Liver (tissue), 9 donors: ENCODE data around the gene CDH4. TPM values are rescaled to one million over a fixed set of nuclear protein-coding genes. Genes with fewer than 3 reads are reported as not detected.

Experiments
- DNase-seq: peaks from one replicate; pipeline ENCODE4 v3.0.0-alpha.2; 2017; ENCODE audit warnings: low spot score
- H3K27ac ChIP-seq, 2 donors: one replicate each; pipeline ENCODE4 v1.7.0; 2013; ENCODE audit warnings: inconsistent platforms in 2 of 2, low read length in 2 of 2, control low read depth in 1 of 2, low read depth in 1 of 2, mild to moderate bottlenecking in 1 of 2
- H3K27me3 ChIP-seq, 4 donors: one replicate each; pipeline versions ENCODE4 v1.6.1 to v1.7.0; 2013; ENCODE audit warnings: low read length in 3 of 4, inconsistent platforms in 1 of 4, mild to moderate bottlenecking in 1 of 4, moderate library complexity in 1 of 4; ENCODE audit not compliant: control insufficient read depth in 4 of 4, insufficient read depth in 4 of 4
- H3K36me3 ChIP-seq, 4 donors: one replicate each; pipeline versions ENCODE4 v1.6.1 to v1.7.0; 2013; ENCODE audit warnings: low read length in 3 of 4, mild to moderate bottlenecking in 3 of 4, low read depth in 1 of 4, moderate library complexity in 1 of 4; ENCODE audit not compliant: control insufficient read depth in 4 of 4, insufficient read depth in 3 of 4
- H3K4me1 ChIP-seq, 4 donors: one replicate each; pipeline versions ENCODE4 v1.6.1 to v1.7.0; 2013; ENCODE audit warnings: low read length in 3 of 4, mild to moderate bottlenecking in 3 of 4, moderate library complexity in 1 of 4; ENCODE audit not compliant: control insufficient read depth in 4 of 4, insufficient read depth in 4 of 4
- H3K4me3 ChIP-seq, 3 donors: one replicate each; pipeline versions ENCODE4 v1.6.1 to v1.7.0; 2013; ENCODE audit warnings: low read length in 3 of 3, control low read depth in 1 of 3, low read depth in 1 of 3, mild to moderate bottlenecking in 1 of 3
- H3K9ac ChIP-seq, 2 donors: one replicate each; pipeline ENCODE4 v1.7.0; 2013; ENCODE audit warnings: low read length in 2 of 2, mild to moderate bottlenecking in 2 of 2, moderate library complexity in 2 of 2, control low read depth in 1 of 2, low read depth in 1 of 2
- H3K9me3 ChIP-seq, 4 donors: one replicate each; pipeline versions ENCODE4 v1.6.1 to v1.7.0; 2013; ENCODE audit warnings: low read length in 3 of 4; ENCODE audit not compliant: control insufficient read depth in 4 of 4
- ATF3 ChIP-seq: IDR thresholded peaks from 2 replicates; pipeline ENCODE4 v1.6.1; 2016; ENCODE audit warnings: antibody characterized with exemption
- CTCF ChIP-seq: fragments of 150-350 bp; IDR thresholded peaks from 2 replicates; pipeline ENCODE4 v1.5.1; 2017; ENCODE audit warnings: improper control_type of control experiment, low read depth, low read length; ENCODE audit not compliant: missing input control
- FOXA1 ChIP-seq: IDR thresholded peaks from 2 replicates; pipeline ENCODE4 v1.6.1; 2016; ENCODE audit warnings: antibody characterized with exemption
- FOXA2 ChIP-seq: IDR thresholded peaks from 2 replicates; pipeline ENCODE4 v1.6.1; 2016; ENCODE audit warnings: antibody characterized with exemption
- GABPA ChIP-seq, 2 donors: IDR thresholded peaks in 1 of 2; conservative IDR thresholded peaks in 1 of 2; 2 replicates each; pipeline ENCODE4 v1.6.1; 2016; ENCODE audit warnings: antibody characterized with exemption in 2 of 2, mild to moderate bottlenecking in 1 of 2, moderate library complexity in 1 of 2
- HNF4A ChIP-seq, 2 donors: conservative IDR thresholded peaks; 2 replicates each; pipeline ENCODE4 v1.6.1; 2016; ENCODE audit warnings: antibody characterized with exemption in 2 of 2, mild to moderate bottlenecking in 2 of 2
- HNF4G ChIP-seq: IDR thresholded peaks from 2 replicates; pipeline ENCODE4 v1.6.1; 2016; ENCODE audit warnings: antibody characterized with exemption
- JUND ChIP-seq, 2 donors: IDR thresholded peaks; 2 replicates each; pipeline ENCODE4 v1.6.1; 2016; ENCODE audit warnings: antibody characterized with exemption in 2 of 2
- MAX ChIP-seq: IDR thresholded peaks from 2 replicates; pipeline ENCODE4 v1.6.1; 2016; ENCODE audit warnings: antibody characterized with exemption
- RAD21 ChIP-seq, 2 donors: IDR thresholded peaks; 2 replicates each; pipeline ENCODE4 v1.6.1; 2016; ENCODE audit warnings: antibody characterized with exemption in 2 of 2, mild to moderate bottlenecking in 2 of 2
- REST ChIP-seq: IDR thresholded peaks from 2 replicates; pipeline ENCODE4 v1.6.1; 2016; ENCODE audit warnings: antibody characterized with exemption, mild to moderate bottlenecking
- RXRA ChIP-seq, 2 donors: IDR thresholded peaks; 2 replicates each; pipeline ENCODE4 v1.6.1; 2017 to 2018; ENCODE audit warnings: antibody characterized with exemption in 2 of 2, mild to moderate bottlenecking in 1 of 2
- SP1 ChIP-seq: IDR thresholded peaks from 2 replicates; pipeline ENCODE4 v1.6.1; 2018; ENCODE audit warnings: antibody characterized with exemption, mild to moderate bottlenecking
- TAF1 ChIP-seq: conservative IDR thresholded peaks from 2 replicates; pipeline ENCODE4 v1.6.1; 2016; ENCODE audit warnings: antibody characterized with exemption, mild to moderate bottlenecking
- YY1 ChIP-seq: IDR thresholded peaks from 2 replicates; pipeline ENCODE4 v1.6.1; 2016; ENCODE audit warnings: antibody characterized with exemption, mild to moderate bottlenecking
- WGBS: extraction: QIAGEN DNeasy Blood & Tissue Kit; methylation state at CpG from one replicate; pipeline ENCODE4 v1.1.7; 2013; 5-methylcytosine and 5-hydroxymethylcytosine counted together
- polyA plus RNA-seq, 2 donors: library from polyadenylated mRNA; stranded (reverse) in 1 of 2; unstranded in 1 of 2; fragments of 200-250 nt in 1 of 2; fragments of >200 nt in 1 of 2; fragmentation: Nextera tagmentation in 1 of 2; extraction: Ambion mirVana in 1 of 2; gene quantifications; one replicate each; pipeline versions ENCODE4 v1.2.1 to v1.2.3, GENCODE V29; 2013 to 2015
- total RNA-seq, 2 donors: library from RNA; depleted of rRNA; stranded (reverse); fragments of >200 nt; gene quantifications; one replicate each; pipeline ENCODE4 v1.2.3, GENCODE V29; 2014
- TF ChIP-seq, protein P1 (sequence below): IDR thresholded peaks from 2 replicates; pipeline ENCODE4 v1.6.1; 2016; ENCODE audit warnings: antibody characterized with exemption
- donor health status: healthy.
- donor health status: healthy.
- donor health status: healthy.
- donor health status: healthy.
- donor health status: healthy.

CDH4 gene
- total and polyA plus RNA-seq, 4 donors = 0.03 to 0.25 (median 0.19) TPM; not detected in 1

DNA sequence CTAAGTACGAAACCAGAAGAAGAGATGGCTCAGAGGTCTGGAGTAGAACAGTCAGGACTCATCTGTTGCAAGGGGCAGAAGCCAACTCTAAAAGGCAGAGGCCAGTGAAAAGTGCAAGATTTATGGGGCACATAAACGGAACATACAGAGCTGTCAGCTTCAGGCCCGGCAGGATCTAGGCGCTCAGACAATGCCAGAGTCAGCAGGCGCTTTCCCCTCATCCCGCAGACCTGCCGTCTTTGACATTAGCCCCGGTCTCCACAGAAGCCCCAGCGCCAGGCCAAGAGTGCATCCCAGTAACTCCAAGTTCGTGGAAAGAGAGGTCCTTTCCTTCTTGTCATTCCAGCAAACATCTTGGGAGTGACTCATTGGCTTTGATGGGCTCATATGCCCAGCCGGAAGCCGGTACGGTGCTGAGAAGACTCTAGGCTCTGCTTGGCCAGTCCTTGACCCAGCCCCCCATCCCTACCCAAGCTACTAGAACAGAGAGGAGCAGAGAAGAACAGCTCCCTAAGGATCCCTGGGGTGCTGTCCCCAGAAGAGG lies 552.8 kb downstream of the CDH4 start:
- no peak overlapping the region for H3K27ac ChIP-seq
- DNase-seq = no peak
- H3K9ac ChIP-seq = no peak overlapping the region
- WGBS = 80% methylated on average over 13 of the region's 13 CpGs
- no peaks in the 10 kb centered on the region for H3K9me3 ChIP-seq
- no peaks in the 10 kb centered on the region for H3K4me1 ChIP-seq
- H3K4me3 ChIP-seq = no peak overlapping the region
- peaks cover 0 to 4% (median 3%) of the 10 kb centered on the region in 4 donors for H3K27me3 ChIP-seq
- H3K36me3 ChIP-seq = no peaks in the 10 kb centered on the region
- TF ChIP-seq, protein P1, sequence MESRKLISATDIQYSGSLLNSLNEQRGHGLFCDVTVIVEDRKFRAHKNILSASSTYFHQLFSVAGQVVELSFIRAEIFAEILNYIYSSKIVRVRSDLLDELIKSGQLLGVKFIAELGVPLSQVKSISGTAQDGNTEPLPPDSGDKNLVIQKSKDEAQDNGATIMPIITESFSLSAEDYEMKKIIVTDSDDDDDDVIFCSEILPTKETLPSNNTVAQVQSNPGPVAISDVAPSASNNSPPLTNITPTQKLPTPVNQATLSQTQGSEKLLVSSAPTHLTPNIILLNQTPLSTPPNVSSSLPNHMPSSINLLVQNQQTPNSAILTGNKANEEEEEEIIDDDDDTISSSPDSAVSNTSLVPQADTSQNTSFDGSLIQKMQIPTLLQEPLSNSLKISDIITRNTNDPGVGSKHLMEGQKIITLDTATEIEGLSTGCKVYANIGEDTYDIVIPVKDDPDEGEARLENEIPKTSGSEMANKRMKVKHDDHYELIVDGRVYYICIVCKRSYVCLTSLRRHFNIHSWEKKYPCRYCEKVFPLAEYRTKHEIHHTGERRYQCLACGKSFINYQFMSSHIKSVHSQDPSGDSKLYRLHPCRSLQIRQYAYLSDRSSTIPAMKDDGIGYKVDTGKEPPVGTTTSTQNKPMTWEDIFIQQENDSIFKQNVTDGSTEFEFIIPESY = no peak
- TF ChIP-seq TAF1 (no peak), MAX (no peak), JUND (IDR thresholded peaks at IDR 0.05) (no peak), RXRA (IDR thresholded peaks at IDR 0.05) (no peak), RAD21 (IDR thresholded peaks at IDR 0.05) (no peak), FOXA1 (no peak), ATF3 (no peak)

DNA sequence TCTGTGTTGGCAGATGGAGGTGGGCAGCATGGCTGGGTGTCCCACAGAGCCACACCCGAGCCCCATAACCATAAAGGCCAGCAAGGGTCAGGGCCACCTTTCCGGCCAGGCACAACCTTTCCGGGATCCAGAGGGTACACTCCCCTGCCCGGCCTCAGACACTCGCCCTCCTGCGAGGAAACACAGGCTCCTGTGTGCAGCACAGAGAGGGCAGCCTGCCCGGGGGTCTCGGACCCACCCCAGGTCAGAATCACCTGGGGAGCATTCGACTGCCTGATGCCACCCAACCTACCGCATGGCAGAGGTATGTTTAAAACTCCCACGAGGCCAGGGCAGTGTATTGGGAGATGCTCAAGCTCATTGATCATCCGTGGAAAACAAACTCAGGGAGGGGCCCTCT lies 553.3 kb downstream of the CDH4 start:
- no peaks in the 10 kb centered on the region for H3K9me3 ChIP-seq
- TF ChIP-seq, protein P1 = no peak
- no peak for TF ChIP-seq GABPA (IDR thresholded peaks at IDR 0.05 in 1 of 2, conservative IDR thresholded peaks at IDR 0.05 in 1 of 2)
- TF ChIP-seq FOXA2 = no peak
- no peak for TF ChIP-seq TAF1
- TF ChIP-seq HNF4G = no peak
- no peak for TF ChIP-seq HNF4A (conservative IDR thresholded peaks at IDR 0.05)
- no peak for TF ChIP-seq RXRA (IDR thresholded peaks at IDR 0.05)
- TF ChIP-seq CTCF = no peak
- TF ChIP-seq ATF3 = no peak
- no peak for TF ChIP-seq REST
- no peak for TF ChIP-seq SP1
- no peak for TF ChIP-seq YY1
- no peak for TF ChIP-seq FOXA1
- H3K27me3 ChIP-seq = peaks cover 0 to 4% (median 3%) of the 10 kb centered on the region in 4 donors
- WGBS = 74% methylated on average over 12 of the region's 12 CpGs
- DNase-seq = no peak
- no peak overlapping the region for H3K27ac ChIP-seq
- H3K36me3 ChIP-seq = no peaks in the 10 kb centered on the region
- no peak overlapping the region for H3K4me3 ChIP-seq
- no peaks in the 10 kb centered on the region for H3K4me1 ChIP-seq
- H3K9ac ChIP-seq = no peak overlapping the region
